Endometrium (tissue), 2 donors: ENCODE measurements around the gene TIMM50.
"Not testable (repeated sequence)": the region's sequence is repeated elsewhere in the genome, so short reads cannot be mapped to it uniquely, and the experiment has no call there.

Source experiments
- FAIRE-seq: peaks from 2 replicates; lab custom pipeline; 2012; peaks lifted over from hg19 to GRCh38; lab: Jason Lieb, UNC
- donor health status: control.
- donor health status: control.

The TIMM50 gene

GRCh38 chr19:39480337-39481228, at the start of gene TIMM50:
Gene TIMM50 (plus strand): TSS chr19:39480838. CDS start chr19:39480854, 16 bp downstream.
- peak; percentile 83 for FAIRE-seq

GRCh38 chr19:39432677-39433025, 48.0 kb upstream of the TIMM50 start:
- no peak for FAIRE-seq

GRCh38 chr19:39433480-39434079, 47.1 kb upstream of the TIMM50 start:
- no peak for FAIRE-seq

GRCh38 chr19:39434123-39435076, 46.2 kb upstream of the TIMM50 start:
- FAIRE-seq: no peak

- peak; percentile 89 for FAIRE-seq
Observed at GRCh38 chr19:39435499-39436349, 44.9 kb upstream of the TIMM50 start, which contains the start of gene RPS16. Gene RPS16 (minus strand): TSS chr19:39435949. CDS start chr19:39435895, 54 bp downstream.

- no peak for FAIRE-seq
Observed at GRCh38 chr19:39436350-39436716, 44.3 kb upstream of the TIMM50 start.

- no peak for FAIRE-seq
Observed at GRCh38 chr19:39438270-39438934, 42.2 kb upstream of the TIMM50 start.

- no peak for FAIRE-seq
Observed at GRCh38 chr19:39444598-39445195, 35.9 kb upstream of the TIMM50 start.

- FAIRE-seq: peak; percentile 72
Observed at GRCh38 chr19:39445196-39446111, 35.2 kb upstream of the TIMM50 start, which contains the start of gene SUPT5H. Gene SUPT5H (plus strand): TSS chr19:39445582. CDS start chr19:39445891, 309 bp downstream.

GRCh38 chr19:39446365-39447084, 34.1 kb upstream of the TIMM50 start:
- no peak for FAIRE-seq

- FAIRE-seq: no peak
Observed at GRCh38 chr19:39448271-39448670, 32.4 kb upstream of the TIMM50 start.

- no peak for FAIRE-seq
Observed at GRCh38 chr19:39449116-39449797, 31.4 kb upstream of the TIMM50 start.

- not testable (repeated sequence) for FAIRE-seq
Observed at GRCh38 chr19:39451257-39451656, 29.4 kb upstream of the TIMM50 start.

GRCh38 chr19:39463403-39463802, 17.2 kb upstream of the TIMM50 start:
- no peak for FAIRE-seq

- FAIRE-seq: no peak
Observed at GRCh38 chr19:39465956-39466747, 14.5 kb upstream of the TIMM50 start.

- no peak for FAIRE-seq
Observed at GRCh38 chr19:39467941-39468340, 12.7 kb upstream of the TIMM50 start.

- no peak for FAIRE-seq
Observed at GRCh38 chr19:39469036-39469435, 11.6 kb upstream of the TIMM50 start.
